Vagina (tissue), 2 donors: Measurements from ENCODE around the gene FOXC2. TPM values are rescaled to one million over a fixed set of nuclear protein-coding genes. Genes with fewer than 3 reads are reported as not detected.

Experiments
- DNase-seq, 2 donors: peaks; one replicate each; pipeline ENCODE4 v3.0.0-alpha.2; 2017; ENCODE audit errors: extremely low spot score in 2 of 2
- H3K27ac ChIP-seq: fragments of 200-600 bp; sonication (generic); one replicate; pipeline ENCODE4 v1.5.1; 2019
- H3K27me3 ChIP-seq: fragments of 200-600 bp; sonication (generic); one replicate; pipeline ENCODE4 v1.5.1; 2019
- H3K36me3 ChIP-seq, 2 donors: fragments of 200-600 bp; sonication (generic); one replicate each; pipeline ENCODE4 v1.5.1; 2017 to 2019
- H3K4me1 ChIP-seq: fragments of 200-600 bp; sonication (generic); one replicate; pipeline ENCODE4 v1.5.1; 2019
- H3K4me3 ChIP-seq, 2 donors: fragments of 200-600 bp; sonication (generic); 1 replicate in 1 of 2; 2 replicates in 1 of 2; pipeline ENCODE4 v1.5.1; 2016 to 2019
- H3K9me3 ChIP-seq: fragments of 200-600 bp; sonication (generic); one replicate; pipeline ENCODE4 v1.5.1; 2019
- POLR2A ChIP-seq, 2 donors: fragments of 450-650 bp; IDR thresholded peaks; one replicate each; pipeline ENCODE4 v1.6.1; 2017; ENCODE audit warnings: antibody characterized with exemption in 2 of 2, mild to moderate bottlenecking in 2 of 2, moderate library complexity in 2 of 2
- POLR2AphosphoS5 ChIP-seq, 2 donors: sonication (generic); formaldehyde crosslinking; IDR thresholded peaks; one replicate each; pipeline ENCODE4 v1.9.0; 2017; ENCODE audit warnings: antibody characterized with exemption in 2 of 2, mild to moderate bottlenecking in 2 of 2, low read depth in 1 of 2; ENCODE audit not compliant: insufficient read depth in 1 of 2
- intact Hi-C: fragments of 100-400 bp; cut with DNase I; formaldehyde crosslinking; loops from one replicate; pipeline ENCODE4 v1.15.1; 2023
- total RNA-seq: library from RNA; depleted of rRNA; stranded (reverse); fragments of >200 nt; gene quantifications from one replicate; pipeline ENCODE4 v1.2.3, GENCODE V29; 2016
- TF ChIP-seq, protein P1 (sequence below), 3 experiments: fragments of 450-650 bp in 2 of 3; fragments of 200-600 bp in 1 of 3; sonication (generic) in 1 of 3; IDR thresholded peaks; one replicate each; pipeline ENCODE4 v1.5.1; 2017 to 2019; ENCODE audit warnings: antibody characterized with exemption in 3 of 3, mild to moderate bottlenecking in 2 of 3, moderate library complexity in 2 of 3

Gene FOXC2
- total RNA-seq, 1 donor from 2014 or later: 2.7 TPM

DNA sequence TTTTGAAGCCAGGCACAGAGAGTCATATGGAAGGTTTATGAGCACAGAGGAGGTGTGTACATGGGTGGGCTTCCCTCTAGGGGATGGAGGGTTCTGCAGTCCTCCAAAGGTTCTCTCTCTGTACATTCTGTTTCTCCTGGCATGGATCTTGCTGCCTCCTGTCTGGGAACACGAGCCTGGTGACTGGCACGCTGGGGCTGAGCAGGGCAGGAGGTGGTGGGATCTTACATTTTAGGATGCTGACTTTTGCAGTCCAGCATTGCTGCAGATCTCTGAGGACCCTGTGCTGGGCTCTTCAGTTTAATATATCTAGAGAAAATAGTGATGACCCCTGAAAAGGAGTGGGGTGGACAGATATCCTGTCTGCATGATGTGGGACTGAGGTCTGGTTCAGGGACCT is 34.7 kb downstream of the FOXC2 start:
- Histone ChIP-seq H3K9me3 (no peaks in the 10 kb centered on the region), H3K36me3 (no peaks in the 10 kb centered on the region), H3K4me1 (no peaks in the 10 kb centered on the region), H3K4me3 (no peak overlapping the region), H3K27ac (no peak overlapping the region), H3K27me3 (no peaks in the 10 kb centered on the region)
- TF ChIP-seq POLR2A (IDR thresholded peaks at IDR 0.05) (no peak), POLR2AphosphoS5 (IDR thresholded peaks at IDR 0.05; ENCODE audit: insufficient read depth in 1 of 2, low read depth in 1 of 2) (no peak)
- TF ChIP-seq, protein P1, sequence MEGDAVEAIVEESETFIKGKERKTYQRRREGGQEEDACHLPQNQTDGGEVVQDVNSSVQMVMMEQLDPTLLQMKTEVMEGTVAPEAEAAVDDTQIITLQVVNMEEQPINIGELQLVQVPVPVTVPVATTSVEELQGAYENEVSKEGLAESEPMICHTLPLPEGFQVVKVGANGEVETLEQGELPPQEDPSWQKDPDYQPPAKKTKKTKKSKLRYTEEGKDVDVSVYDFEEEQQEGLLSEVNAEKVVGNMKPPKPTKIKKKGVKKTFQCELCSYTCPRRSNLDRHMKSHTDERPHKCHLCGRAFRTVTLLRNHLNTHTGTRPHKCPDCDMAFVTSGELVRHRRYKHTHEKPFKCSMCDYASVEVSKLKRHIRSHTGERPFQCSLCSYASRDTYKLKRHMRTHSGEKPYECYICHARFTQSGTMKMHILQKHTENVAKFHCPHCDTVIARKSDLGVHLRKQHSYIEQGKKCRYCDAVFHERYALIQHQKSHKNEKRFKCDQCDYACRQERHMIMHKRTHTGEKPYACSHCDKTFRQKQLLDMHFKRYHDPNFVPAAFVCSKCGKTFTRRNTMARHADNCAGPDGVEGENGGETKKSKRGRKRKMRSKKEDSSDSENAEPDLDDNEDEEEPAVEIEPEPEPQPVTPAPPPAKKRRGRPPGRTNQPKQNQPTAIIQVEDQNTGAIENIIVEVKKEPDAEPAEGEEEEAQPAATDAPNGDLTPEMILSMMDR (IDR thresholded peaks at IDR 0.05): no peak
- DNase-seq: no peak
- intact Hi-C loops: no loop called here

DNA sequence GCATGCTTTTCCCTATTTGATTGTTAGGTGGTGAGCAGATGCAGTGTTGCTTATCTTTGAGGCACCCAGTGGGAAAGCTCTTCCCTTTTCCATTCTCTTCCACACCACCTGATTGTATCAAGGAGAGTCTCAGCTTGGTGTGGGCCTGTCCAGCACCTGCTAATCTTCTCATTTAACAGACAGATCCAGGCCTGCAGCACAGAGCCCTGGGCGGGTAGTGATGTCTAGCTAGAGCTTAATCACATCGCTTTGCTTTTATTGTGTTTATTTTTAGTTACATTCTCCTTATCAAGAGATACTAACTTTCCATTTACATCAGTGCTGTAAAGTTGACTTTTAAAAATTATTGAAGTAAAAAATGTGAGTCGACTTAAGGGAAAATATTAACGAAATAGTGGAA is 35.9 kb downstream of the FOXC2 start:
- Histone ChIP-seq H3K36me3 (no peaks in the 10 kb centered on the region), H3K27ac (no peak overlapping the region), H3K27me3 (no peaks in the 10 kb centered on the region), H3K9me3 (no peaks in the 10 kb centered on the region), H3K4me3 (no peak overlapping the region), H3K4me1 (no peaks in the 10 kb centered on the region)
- intact Hi-C loops: no loop called here
- no peak for DNase-seq
- no peak for TF ChIP-seq POLR2AphosphoS5 (IDR thresholded peaks at IDR 0.05; ENCODE audit: insufficient read depth in 1 of 2, low read depth in 1 of 2)

DNA sequence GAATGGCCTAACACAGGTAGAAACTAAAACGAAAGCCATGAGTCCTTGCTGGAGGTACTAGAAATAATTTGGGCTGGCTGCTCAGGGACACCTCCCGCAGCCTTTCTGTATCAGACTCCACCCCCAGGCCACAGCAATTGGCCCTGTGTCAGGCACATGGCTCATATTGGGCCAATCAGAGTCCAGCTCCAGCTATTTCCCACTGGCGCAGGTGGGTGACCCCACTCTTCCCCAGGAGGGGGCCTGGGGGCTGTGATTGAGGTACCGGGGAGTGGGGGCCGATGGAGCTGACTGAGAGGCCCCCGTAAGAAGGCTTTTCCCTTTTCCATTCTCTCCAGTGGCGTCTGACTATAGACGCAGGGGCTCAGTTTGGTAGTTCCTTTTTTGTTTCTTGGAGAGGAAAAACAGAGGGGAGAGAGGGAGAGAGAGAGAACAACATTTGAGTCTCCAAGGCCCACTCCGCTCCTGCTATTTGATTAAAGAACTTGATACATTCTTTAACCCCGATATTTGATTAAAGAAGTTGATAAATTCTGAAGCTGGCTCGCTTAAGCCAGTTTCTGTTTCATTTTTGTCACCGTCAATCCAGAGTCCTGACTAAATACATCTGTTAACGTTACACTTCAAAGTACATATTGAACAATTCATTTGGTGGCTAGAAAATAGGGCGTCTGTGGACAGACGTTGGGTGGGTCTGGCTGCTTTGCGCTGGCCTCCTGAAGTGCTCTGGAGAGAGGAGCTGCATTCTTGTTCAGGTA is 38.0 kb downstream of the FOXC2 start:
- Histone ChIP-seq H3K27me3 (no peaks in the 10 kb centered on the region), H3K4me3 (peak overlapping the region in 1 of 2 donors; percentile 10)
- intact Hi-C loops: no loop called here

DNA sequence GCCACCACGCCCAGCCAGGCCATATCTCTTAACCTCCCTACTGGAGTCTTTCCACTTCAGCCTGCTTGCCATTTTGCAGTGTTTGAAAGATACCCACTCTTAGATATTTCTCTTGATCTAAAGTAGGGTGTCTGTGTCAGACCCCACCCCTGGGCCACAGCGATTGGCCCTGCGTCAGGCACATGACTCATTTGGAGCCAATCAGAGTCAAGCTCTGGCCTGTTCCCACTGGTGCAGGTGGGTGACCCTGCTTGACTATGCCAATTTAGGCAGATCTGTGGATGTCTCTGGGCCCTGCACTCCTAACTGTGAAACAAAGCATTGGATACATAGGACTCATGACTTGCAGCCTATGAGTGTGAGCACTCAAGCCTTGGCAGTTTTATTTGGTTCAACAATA is 39.3 kb downstream of the FOXC2 start:
- Histone ChIP-seq H3K4me3 (no peak overlapping the region), H3K4me1 (no peaks in the 10 kb centered on the region), H3K27me3 (no peaks in the 10 kb centered on the region), H3K9me3 (no peaks in the 10 kb centered on the region), H3K27ac (no peak overlapping the region), H3K36me3 (no peaks in the 10 kb centered on the region)
- TF ChIP-seq POLR2A (IDR thresholded peaks at IDR 0.05): no peak
- no peak for TF ChIP-seq POLR2AphosphoS5 (IDR thresholded peaks at IDR 0.05; ENCODE audit: insufficient read depth in 1 of 2, low read depth in 1 of 2)
- TF ChIP-seq, protein P1 (IDR thresholded peaks at IDR 0.05): no peak
- intact Hi-C loops: no loop called here
- DNase-seq: no peak

More for the DNA sequence above, 38.0 kb downstream of the FOXC2 start:
- no peak for DNase-seq
- TF ChIP-seq POLR2A (IDR thresholded peaks at IDR 0.05) (no peak), POLR2AphosphoS5 (IDR thresholded peaks at IDR 0.05; ENCODE audit: insufficient read depth in 1 of 2, low read depth in 1 of 2) (no peak)
- TF ChIP-seq, protein P1 (IDR thresholded peaks at IDR 0.05): no peak
- Histone ChIP-seq H3K36me3 (no peaks in the 10 kb centered on the region), H3K9me3 (no peaks in the 10 kb centered on the region), H3K27ac (no peak overlapping the region), H3K4me1 (no peaks in the 10 kb centered on the region)

DNA sequence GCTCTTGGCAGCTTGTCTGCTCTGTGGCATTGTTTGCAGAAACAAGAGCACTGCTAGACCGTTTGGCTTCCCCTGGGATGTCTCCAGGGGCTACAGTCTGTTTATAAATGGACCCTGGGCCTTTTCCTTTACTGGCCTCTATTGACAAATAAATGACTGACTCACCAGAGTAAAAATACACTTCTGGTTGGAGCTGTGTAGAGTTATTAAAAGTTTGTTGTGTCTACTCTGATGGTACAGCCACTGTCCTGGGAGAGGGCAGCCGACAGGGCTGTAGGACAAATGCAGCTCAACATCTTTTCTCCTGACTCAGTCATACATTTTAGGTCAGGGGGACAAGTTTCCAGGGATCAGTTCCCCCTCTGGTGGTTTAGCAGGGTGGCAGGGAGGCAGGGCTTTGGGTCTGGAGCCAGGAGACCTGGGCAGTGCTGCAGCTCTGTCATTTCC is 41.7 kb downstream of the FOXC2 start:
- Histone ChIP-seq H3K4me3 (no peak overlapping the region), H3K36me3 (no peaks in the 10 kb centered on the region), H3K9me3 (no peaks in the 10 kb centered on the region), H3K4me1 (no peaks in the 10 kb centered on the region), H3K27me3 (no peaks in the 10 kb centered on the region), H3K27ac (no peak overlapping the region)
- intact Hi-C loops: no loop called here
- TF ChIP-seq POLR2A (IDR thresholded peaks at IDR 0.05): no peak
- no peak for TF ChIP-seq POLR2AphosphoS5 (IDR thresholded peaks at IDR 0.05; ENCODE audit: insufficient read depth in 1 of 2, low read depth in 1 of 2)
- TF ChIP-seq, protein P1 (IDR thresholded peaks at IDR 0.05): no peak
- DNase-seq: no peak
